ENCODE measurements around the gene LNPEP. TPM values are rescaled to one million over a fixed set of nuclear protein-coding genes. Genes with fewer than 3 reads are reported as not detected.

LNPEP gene
- total and polyA plus RNA-seq, 10 of the 15 experiments (the other 5 are each of a cell fraction or from before 2014, with no cell fraction given): 5.6 to 54.9 (median 25.0) TPM

DNA sequence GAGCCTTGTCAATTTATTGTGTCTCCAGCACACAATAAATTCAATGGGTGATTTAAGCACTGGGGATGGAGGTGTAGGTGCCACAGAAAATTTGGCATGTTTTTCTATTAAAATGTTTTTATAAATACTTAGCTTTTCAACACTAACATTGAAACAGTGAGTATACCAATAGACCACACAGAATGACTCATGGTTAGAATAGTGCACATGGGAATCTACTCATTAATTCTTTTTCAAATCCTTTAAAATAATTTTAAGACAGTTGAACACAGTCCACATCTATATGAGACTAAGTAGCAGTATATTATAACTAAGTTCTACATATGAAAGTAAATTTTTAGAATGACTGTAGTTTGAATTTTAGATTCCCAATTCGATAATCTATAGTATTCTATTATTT is 67.1 kb downstream of the LNPEP start:
- TF ChIP-seq SP1 (IDR thresholded peaks at IDR 0.05; ENCODE audit: low read depth, low read length): no peak
- H4K20me1 ChIP-seq (ENCODE audit: control insufficient read depth, insufficient read depth): no peaks in the 10 kb centered on the region
- no peaks in the 10 kb centered on the region for H3K27me3 ChIP-seq (replicated peaks in 1 of 2; ENCODE audit: control insufficient read depth in 2 of 2, insufficient read depth in 2 of 2, low read length in 1 of 2)
- peaks cover 4 to 43% of the 10 kb centered on the region in 2 experiments for H3K36me3 ChIP-seq (ENCODE audit: control insufficient read depth in 2 of 2, insufficient read depth in 2 of 2, low read length in 1 of 2)
- no peak overlapping the region for H3K4me2 ChIP-seq (ENCODE audit: control insufficient read depth, insufficient read depth)
- DNase-seq (ENCODE audit: low read depth, low spot score) (no peak), FAIRE-seq (no peak), ATAC-seq (no peak)
- WGBS (ENCODE audit: insufficient coverage, insufficient replicate concordance, low lambda C conversion rate, missing lambda C conversion rate): 95% methylated on average over 1 of the region's 1 CpG
- no TSS peak for BruUV-seq (replicated peaks)
- SMC1A ChIA-PET (ENCODE audit: uncharacterized antibody, unreplicated experiment): interaction anchor here (0.6 to 1.3 kb wide), 5 partner anchors 11 to 140 kb away, joined by 3 to 6 read pairs (median 3); partner anchors contain the start of gene LIX1
- in situ Hi-C loops (cut with MboI) (loop anchor here (25.0 kb wide), 1 partner anchor 1884 kb away; no protein-coding TSS in a partner anchor), intact Hi-C loops (cut with micrococcal nuclease; ENCODE audit: unreplicated experiment) (loop anchor here (2.0 kb wide), 1 partner anchor 134 kb away; no protein-coding TSS in a partner anchor)
- no peak overlapping the region for H3K4me3 ChIP-seq
- CTCF ChIA-PET: interaction anchor here (0.8 to 2.5 kb wide), 4 partner anchors 103 to 159 kb away, joined by 3 to 11 read pairs (median 4); partner anchors contain the start of gene LIX1
- no peaks in the 10 kb centered on the region for H3K79me2 ChIP-seq (ENCODE audit: control insufficient read depth, insufficient read depth, low read length)
- RAD21 ChIA-PET (ENCODE audit: unreplicated experiment): interaction anchor here (1.1 kb wide), 1 partner anchor 134 kb away, joined by 5 read pairs; no protein-coding TSS in a partner anchor
- no peak overlapping the region for H2AFZ ChIP-seq (ENCODE audit: control insufficient read depth, low read depth, low read length)
- no peaks in the 10 kb centered on the region for H3K9me3 ChIP-seq (replicated peaks; ENCODE audit: control insufficient read depth, insufficient read depth, low read length)
- H3K4me1 ChIP-seq (ENCODE audit: control insufficient read depth, insufficient read depth, low read length): no peaks in the 10 kb centered on the region
- no peak overlapping the region for H3K9ac ChIP-seq (ENCODE audit: control insufficient read depth, insufficient read depth, low read length)
- H3K27ac ChIP-seq (ENCODE audit: control insufficient read depth, insufficient read depth): no peak overlapping the region
- POLR2A ChIA-PET: no interaction called here

DNA sequence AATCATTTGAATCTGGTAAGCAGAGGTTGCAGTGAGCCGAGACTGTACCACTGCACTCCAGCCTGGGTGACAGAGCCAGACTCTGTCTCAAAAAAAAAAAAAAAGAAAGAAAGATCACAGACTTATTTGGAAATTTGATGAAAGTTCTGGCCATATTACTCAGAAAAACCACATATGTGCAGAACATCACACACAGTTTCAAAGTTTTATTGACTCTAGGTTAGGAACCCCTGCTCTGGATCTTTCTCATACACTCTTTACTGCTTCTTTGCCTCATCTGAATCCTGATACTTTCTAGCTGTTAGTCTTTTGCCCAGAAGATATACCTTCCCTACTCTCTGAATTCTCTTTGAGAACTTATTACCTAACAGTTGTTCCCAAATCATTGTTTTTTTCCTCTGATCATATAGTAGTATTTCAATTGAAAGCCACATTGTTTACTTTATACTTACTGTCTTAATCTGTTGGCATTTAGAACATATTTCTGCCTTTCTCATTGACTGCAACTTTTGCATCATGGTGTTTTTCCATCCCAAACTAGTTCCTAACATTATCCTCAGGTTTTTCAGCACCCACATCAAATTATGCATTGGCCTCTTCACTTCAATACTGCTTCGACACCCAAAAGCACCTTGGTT is 68.7 kb downstream of the LNPEP start:
- ChIA-PET RAD21 (ENCODE audit: unreplicated experiment) (no interaction called here), POLR2A (interaction anchor here (0.7 kb wide), 1 partner anchor 46 kb away, joined by 4 read pairs; no protein-coding TSS in a partner anchor), SMC1A (ENCODE audit: uncharacterized antibody, unreplicated experiment) (interaction anchor here (0.5 to 0.9 kb wide), 2 partner anchors 42 to 138 kb away, joined by 3 to 4 read pairs; partner anchors contain the start of gene LIX1), CTCF (no interaction called here)
- H3K27me3 ChIP-seq (replicated peaks in 1 of 2; ENCODE audit: control insufficient read depth in 2 of 2, insufficient read depth in 2 of 2, low read length in 1 of 2): no peaks in the 10 kb centered on the region
- H2AFZ ChIP-seq (ENCODE audit: control insufficient read depth, low read depth, low read length): no peak overlapping the region
- H3K4me3 ChIP-seq: no peak overlapping the region
- FAIRE-seq: no peak
- H3K4me1 ChIP-seq (ENCODE audit: control insufficient read depth, insufficient read depth, low read length): peaks cover 6% of the 10 kb centered on the region; the same call in 1 of the 2 replicates
- WGBS (ENCODE audit: insufficient coverage, insufficient replicate concordance, low lambda C conversion rate, missing lambda C conversion rate): 98% methylated on average over 2 of the region's 2 CpGs
- TF ChIP-seq, protein P1, sequence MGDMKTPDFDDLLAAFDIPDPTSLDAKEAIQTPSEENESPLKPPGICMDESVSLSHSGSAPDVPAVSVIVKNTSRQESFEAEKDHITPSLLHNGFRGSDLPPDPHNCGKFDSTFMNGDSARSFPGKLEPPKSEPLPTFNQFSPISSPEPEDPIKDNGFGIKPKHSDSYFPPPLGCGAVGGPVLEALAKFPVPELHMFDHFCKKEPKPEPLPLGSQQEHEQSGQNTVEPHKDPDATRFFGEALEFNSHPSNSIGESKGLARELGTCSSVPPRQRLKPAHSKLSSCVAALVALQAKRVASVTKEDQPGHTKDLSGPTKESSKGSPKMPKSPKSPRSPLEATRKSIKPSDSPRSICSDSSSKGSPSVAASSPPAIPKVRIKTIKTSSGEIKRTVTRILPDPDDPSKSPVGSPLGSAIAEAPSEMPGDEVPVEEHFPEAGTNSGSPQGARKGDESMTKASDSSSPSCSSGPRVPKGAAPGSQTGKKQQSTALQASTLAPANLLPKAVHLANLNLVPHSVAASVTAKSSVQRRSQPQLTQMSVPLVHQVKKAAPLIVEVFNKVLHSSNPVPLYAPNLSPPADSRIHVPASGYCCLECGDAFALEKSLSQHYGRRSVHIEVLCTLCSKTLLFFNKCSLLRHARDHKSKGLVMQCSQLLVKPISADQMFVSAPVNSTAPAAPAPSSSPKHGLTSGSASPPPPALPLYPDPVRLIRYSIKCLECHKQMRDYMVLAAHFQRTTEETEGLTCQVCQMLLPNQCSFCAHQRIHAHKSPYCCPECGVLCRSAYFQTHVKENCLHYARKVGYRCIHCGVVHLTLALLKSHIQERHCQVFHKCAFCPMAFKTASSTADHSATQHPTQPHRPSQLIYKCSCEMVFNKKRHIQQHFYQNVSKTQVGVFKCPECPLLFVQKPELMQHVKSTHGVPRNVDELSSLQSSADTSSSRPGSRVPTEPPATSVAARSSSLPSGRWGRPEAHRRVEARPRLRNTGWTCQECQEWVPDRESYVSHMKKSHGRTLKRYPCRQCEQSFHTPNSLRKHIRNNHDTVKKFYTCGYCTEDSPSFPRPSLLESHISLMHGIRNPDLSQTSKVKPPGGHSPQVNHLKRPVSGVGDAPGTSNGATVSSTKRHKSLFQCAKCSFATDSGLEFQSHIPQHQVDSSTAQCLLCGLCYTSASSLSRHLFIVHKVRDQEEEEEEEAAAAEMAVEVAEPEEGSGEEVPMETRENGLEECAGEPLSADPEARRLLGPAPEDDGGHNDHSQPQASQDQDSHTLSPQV (IDR thresholded peaks at IDR 0.05): no peak
- TF ChIP-seq ETV6 (conservative IDR thresholded peaks at IDR 0.05 in 1 of 2, IDR thresholded peaks at IDR 0.05 in 1 of 2; ENCODE audit: borderline replicate concordance in 1 of 2, low read depth in 1 of 2) (no peak), NRF1 (conservative IDR thresholded peaks at IDR 0.05; ENCODE audit: low read depth, low read length) (no peak), YY1 (IDR thresholded peaks at IDR 0.05; ENCODE audit: low read depth, low read length) (no peak), SUZ12 (IDR thresholded peaks at IDR 0.05; ENCODE audit: unreplicated experiment) (no peak), MTA3 (IDR thresholded peaks at IDR 0.05; ENCODE audit: borderline replicate concordance, low read length) (no peak)
- TF ChIP-seq, protein P2, sequence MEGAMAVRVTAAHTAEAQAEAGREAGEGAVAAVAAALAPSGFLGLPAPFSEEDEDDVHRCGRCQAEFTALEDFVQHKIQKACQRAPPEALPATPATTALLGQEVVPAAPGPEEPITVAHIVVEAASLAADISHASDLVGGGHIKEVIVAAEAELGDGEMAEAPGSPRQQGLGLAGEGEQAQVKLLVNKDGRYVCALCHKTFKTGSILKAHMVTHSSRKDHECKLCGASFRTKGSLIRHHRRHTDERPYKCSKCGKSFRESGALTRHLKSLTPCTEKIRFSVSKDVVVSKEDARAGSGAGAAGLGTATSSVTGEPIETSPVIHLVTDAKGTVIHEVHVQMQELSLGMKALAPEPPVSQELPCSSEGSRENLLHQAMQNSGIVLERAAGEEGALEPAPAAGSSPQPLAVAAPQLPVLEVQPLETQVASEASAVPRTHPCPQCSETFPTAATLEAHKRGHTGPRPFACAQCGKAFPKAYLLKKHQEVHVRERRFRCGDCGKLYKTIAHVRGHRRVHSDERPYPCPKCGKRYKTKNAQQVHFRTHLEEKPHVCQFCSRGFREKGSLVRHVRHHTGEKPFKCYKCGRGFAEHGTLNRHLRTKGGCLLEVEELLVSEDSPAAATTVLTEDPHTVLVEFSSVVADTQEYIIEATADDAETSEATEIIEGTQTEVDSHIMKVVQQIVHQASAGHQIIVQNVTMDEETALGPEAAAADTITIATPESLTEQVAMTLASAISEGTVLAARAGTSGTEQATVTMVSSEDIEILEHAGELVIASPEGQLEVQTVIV (IDR thresholded peaks at IDR 0.05; ENCODE audit: borderline replicate concordance, partially characterized antibody): no peak
- DNase-seq (ENCODE audit: low read depth, low spot score): no peak
- intact Hi-C loops (cut with micrococcal nuclease; ENCODE audit: unreplicated experiment) (no loop called here), in situ Hi-C loops (cut with MboI) (loop anchor here (25.0 kb wide), 1 partner anchor 1883 kb away; no protein-coding TSS in a partner anchor)
- no peaks in the 10 kb centered on the region; the same call in 1 of the 2 replicates for H3K79me2 ChIP-seq (ENCODE audit: control insufficient read depth, insufficient read depth, low read length)
- BruUV-seq (replicated peaks): no TSS peak
- H3K9ac ChIP-seq (ENCODE audit: control insufficient read depth, insufficient read depth, low read length): no peak overlapping the region
- H3K9me3 ChIP-seq (replicated peaks; ENCODE audit: control insufficient read depth, insufficient read depth, low read length): no peaks in the 10 kb centered on the region
- peaks cover 2 to 37% of the 10 kb centered on the region in 2 experiments; a peak in 3 of 4 replicates for H3K36me3 ChIP-seq (ENCODE audit: control insufficient read depth in 2 of 2, insufficient read depth in 2 of 2, low read length in 1 of 2)
- H4K20me1 ChIP-seq (ENCODE audit: control insufficient read depth, insufficient read depth): no peaks in the 10 kb centered on the region
- no peak for ATAC-seq
- no peak overlapping the region for H3K4me2 ChIP-seq (ENCODE audit: control insufficient read depth, insufficient read depth)
- no peak overlapping the region for H3K27ac ChIP-seq (ENCODE audit: control insufficient read depth, insufficient read depth)

Data from GM12878 (cell line).